Right lobe of liver (tissue), 6 donors: ENCODE measurements around the gene C12orf56. TPM values are rescaled to one million over a fixed set of nuclear protein-coding genes. Genes with fewer than 3 reads are reported as not detected.

Experiments used
- ATAC-seq, 4 donors: fragments of 200-7000 bp; cut with Tn5 transposase; one replicate each; pipeline ENCODE4 v1.9.1; 2020; ENCODE audit warnings: mild to moderate bottlenecking in 4 of 4, moderate library complexity in 4 of 4
- DNase-seq, 3 donors: peaks; one replicate each; pipeline ENCODE4 v3.0.0-alpha.2; 2020
- H3K27ac ChIP-seq, 3 donors: fragments of 200-600 bp; one replicate each; pipeline ENCODE4 v1.8.0; 2022
- H3K27me3 ChIP-seq, 2 donors: fragments of 200-600 bp; one replicate each; pipeline ENCODE4 v1.8.0; 2022
- H3K36me3 ChIP-seq, 4 donors: fragments of 200-600 bp; sonication (generic) in 1 of 4; one replicate each; pipeline versions ENCODE4 v1.5.1 to v1.8.0; 2017 to 2022; ENCODE audit warnings: control low read depth in 1 of 4
- H3K4me1 ChIP-seq, 4 donors: fragments of 200-600 bp; sonication (generic) in 1 of 4; one replicate each; pipeline versions ENCODE4 v1.5.1 to v1.8.0; 2017 to 2022; ENCODE audit warnings: control low read depth in 1 of 4
- H3K4me3 ChIP-seq, 3 donors: fragments of 200-600 bp; one replicate each; pipeline ENCODE4 v1.8.0; 2022
- H3K9me3 ChIP-seq, 4 donors: fragments of 200-600 bp; sonication (generic) in 1 of 4; one replicate each; pipeline versions ENCODE4 v1.5.1 to v1.8.0; 2017 to 2022; ENCODE audit warnings: control low read depth in 1 of 4
- CTCF ChIP-seq, 4 donors: fragments of 200-600 bp in 3 of 4; fragments of 450-650 bp in 1 of 4; IDR thresholded peaks; one replicate each; pipeline versions ENCODE4 v1.5.1 to v1.8.0; 2016 to 2022; ENCODE audit warnings: antibody characterized with exemption in 4 of 4, mild to moderate bottlenecking in 2 of 4
- POLR2A ChIP-seq: fragments of 450-650 bp; IDR thresholded peaks from one replicate; pipeline ENCODE4 v1.6.1; 2017; ENCODE audit warnings: antibody characterized with exemption, mild to moderate bottlenecking
- WGBS: methylation state at CpG from one replicate; pipeline ENCODE4 v1.1.6; 2018; ENCODE audit warnings: low coverage, low lambda C conversion rate; ENCODE audit not compliant: insufficient coverage; ENCODE audit errors: missing lambda C conversion rate; 5-methylcytosine and 5-hydroxymethylcytosine counted together
- intact Hi-C, 2 donors: fragments of 100-400 bp; cut with DNase I; formaldehyde crosslinking; loops; one replicate each; pipeline versions ENCODE4 v1.11.2 to v1.14.1; 2022
- total RNA-seq, 6 experiments: library from RNA; depleted of rRNA in 2 of 6; stranded (reverse); fragments of >200 nt in 2 of 6; fragmentation: NEBNext Ultra II Directional in 3 of 6; extraction: Animal tissue kit (Norgen Biotek cat#: 25700) in 3 of 6; gene quantifications; one replicate each; pipeline versions ENCODE4 v1.1.0 to v1.2.4, GENCODE V29; 2016 to 2023
- donor health status: DM: no; HTN: yes; CAD: no.
- donor health status: DM: no; HTN: no; CAD: no.
- donor health status: DM: no; HTN: no; CAD: no.
- donor health status: DM: no; HTN: yes; CAD: no.
- donor health status: DM: no; HTN: yes; CAD: no.

The C12orf56 gene
- total RNA-seq, 6 experiments from 2014 or later, result not detected

GRCh38 chr12:64229796-64230195 lies 160.8 kb downstream of the C12orf56 start:
- intact Hi-C loops, result no loop called here
- TF ChIP-seq CTCF (IDR thresholded peaks at IDR 0.05) (no peak), POLR2A (no peak)
- whole genome bisulfite sequencing, result 69% methylated on average over 3 of the region's 5 CpGs
- H3K9me3 ChIP-seq, result no peaks in the 10 kb centered on the region
- no peak overlapping the region for H3K4me3 ChIP-seq
- H3K36me3 ChIP-seq, result no peaks in the 10 kb centered on the region
- no peaks in the 10 kb centered on the region for H3K27me3 ChIP-seq
- H3K4me1 ChIP-seq, result no peaks in the 10 kb centered on the region
- DNase-seq, result no peak
- H3K27ac ChIP-seq, result no peak overlapping the region
- no peak for ATAC-seq

- no peak for TF ChIP-seq CTCF (IDR thresholded peaks at IDR 0.05)
- no peak for TF ChIP-seq POLR2A
- intact Hi-C loops, result no loop called here
- H3K36me3 ChIP-seq, result no peaks in the 10 kb centered on the region
- H3K4me3 ChIP-seq, result no peak overlapping the region
- WGBS, result 49% methylated on average over 2 of the region's 4 CpGs
- H3K4me1 ChIP-seq, result no peaks in the 10 kb centered on the region
- H3K9me3 ChIP-seq, result no peaks in the 10 kb centered on the region
- ATAC-seq, result no peak
- H3K27me3 ChIP-seq, result no peaks in the 10 kb centered on the region
- no peak for DNase-seq
- H3K27ac ChIP-seq, result no peak overlapping the region
These were observed 161.3 kb downstream of the C12orf56 start for GRCh38 chr12:64229240-64229639.

GRCh38 chr12:64225626-64226025 lies 164.9 kb downstream of the C12orf56 start:
- H3K4me1 ChIP-seq, result peaks cover 0 to 9% (median 0%) of the 10 kb centered on the region in 4 donors
- ATAC-seq (no peak), DNase-seq (no peak)
- H3K9me3 ChIP-seq, result no peaks in the 10 kb centered on the region
- no peaks in the 10 kb centered on the region for H3K27me3 ChIP-seq
- no peak overlapping the region for H3K27ac ChIP-seq
- H3K4me3 ChIP-seq, result no peak overlapping the region
- H3K36me3 ChIP-seq, result no peaks in the 10 kb centered on the region
- WGBS, result 21% methylated on average over 2 of the region's 2 CpGs
- TF ChIP-seq CTCF (IDR thresholded peaks at IDR 0.05) (no peak), POLR2A (no peak)
- intact Hi-C loops, result no loop called here

GRCh38 chr12:64222009-64222765 lies 168.4 kb downstream of the C12orf56 start, which contains the start of gene KICS2:
TSS of gene KICS2 (minus strand) at chr12:64222296. CDS start at chr12:64222237, 59 bp downstream.
- no peaks in the 10 kb centered on the region for H3K27me3 ChIP-seq
- H3K27ac ChIP-seq, result peak within 1 kb of the TSS; percentile 74 to 96 (median 91)
- intact Hi-C loops, result no loop called here
- ATAC-seq (peak; percentile 98 to 99 (median 98)), DNase-seq (peak; percentile 94 to 96 (median 95))
- H3K4me1 ChIP-seq, result peaks cover 0 to 11% (median 0%) of the 10 kb centered on the region in 4 donors
- peak; percentile 94 for TF ChIP-seq POLR2A
- peak in 2 of 4 donors; percentile 4 to 12 for TF ChIP-seq CTCF (IDR thresholded peaks at IDR 0.05)
- WGBS, result 0% methylated on average over 21 of the region's 56 CpGs
- no peaks in the 10 kb centered on the region for H3K36me3 ChIP-seq
- no peaks in the 10 kb centered on the region for H3K9me3 ChIP-seq
- H3K4me3 ChIP-seq, result peak within 1 kb of the TSS; percentile 76 to 87 (median 79)
